Neural crest cell (in vitro differentiated cells): ENCODE results near the gene PGAM1. TPM values are rescaled to one million over a fixed set of nuclear protein-coding genes. Genes with fewer than 3 reads are reported as not detected.

ENCODE experiments used
- DNase-seq: peaks from one replicate; pipeline ENCODE4 v3.0.0; 2021; ENCODE audit warnings: low read depth, mixed read lengths, low spot score
- H3K27ac Mint-ChIP-seq: one replicate; pipeline ENCODE4 v1.8.0; 2021; ENCODE audit warnings: mild to moderate bottlenecking, mixed read lengths; ENCODE audit not compliant: unreplicated experiment
- H3K27me3 Mint-ChIP-seq: 2 replicates; pipeline ENCODE4 v1.8.0; 2021; ENCODE audit warnings: low read depth, mild to moderate bottlenecking, mixed read lengths
- H3K36me3 Mint-ChIP-seq: 2 replicates; pipeline ENCODE4 v1.8.0; 2021; ENCODE audit warnings: low read depth, mild to moderate bottlenecking, mixed read lengths
- H3K4me1 Mint-ChIP-seq: 2 replicates; pipeline ENCODE4 v1.8.0; 2021; ENCODE audit warnings: mixed read lengths
- H3K4me3 Mint-ChIP-seq: one replicate; pipeline ENCODE4 v1.8.0; 2021; ENCODE audit warnings: mild to moderate bottlenecking, mixed read lengths
- H3K9me3 Mint-ChIP-seq: 2 replicates; pipeline ENCODE4 v1.8.0; 2021; ENCODE audit warnings: mixed read lengths
- CTCF ChIP-seq: fragments of 200-600 bp; sonication (generic); conservative IDR thresholded peaks from 2 replicates; pipeline ENCODE4 v1.5.0; 2021; ENCODE audit warnings: antibody characterized with exemption, mild to moderate bottlenecking
- total RNA-seq: library from RNA; stranded (reverse); gene quantifications from 2 replicates; pipeline ENCODE4 v1.2.1, GENCODE V29; 2021

The PGAM1 gene
- total RNA-seq, 1 donor from 2014 or later = 313 TPM

GRCh38 chr10:97444212-97444611, 18.2 kb downstream of the PGAM1 start:
- Mint-ChIP-seq H3K36me3 (peaks cover 7% of the 10 kb centered on the region), H3K9me3 (no peaks in the 10 kb centered on the region), H3K27ac (no peak overlapping the region), H3K4me3 (peak overlapping the region; percentile 100), H3K4me1 (peaks cover 44% of the 10 kb centered on the region), H3K27me3 (no peaks in the 10 kb centered on the region)
- no peak for TF ChIP-seq CTCF
- DNase-seq = no peak

DNA sequence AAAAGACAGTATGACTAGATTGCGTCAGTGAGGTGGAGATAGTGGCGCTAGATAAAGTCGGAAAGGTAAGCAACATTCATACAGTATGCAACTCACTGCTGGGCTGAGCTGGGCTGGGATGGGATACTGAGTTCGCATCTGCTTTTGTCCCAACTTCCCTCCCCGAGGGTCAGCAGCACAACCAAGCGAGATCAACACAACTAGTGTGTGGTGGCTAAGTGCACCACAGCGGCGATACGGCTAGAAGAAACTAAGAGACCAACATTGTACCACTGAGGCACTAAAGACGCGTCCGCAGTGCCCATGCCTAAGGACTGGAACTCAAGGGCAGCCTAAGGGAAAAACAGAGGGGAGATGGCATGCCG, 19.3 kb downstream of the PGAM1 start:
- H3K36me3 Mint-ChIP-seq = peaks cover 5% of the 10 kb centered on the region
- H3K9me3 Mint-ChIP-seq = no peaks in the 10 kb centered on the region
- no peak for TF ChIP-seq CTCF
- H3K27me3 Mint-ChIP-seq = no peaks in the 10 kb centered on the region
- H3K27ac Mint-ChIP-seq = peak overlapping the region; percentile 88
- peak overlapping the region; percentile 100 for H3K4me3 Mint-ChIP-seq
- no peak for DNase-seq
- H3K4me1 Mint-ChIP-seq = peaks cover 48% of the 10 kb centered on the region

- peaks cover 11% of the 10 kb centered on the region for H3K36me3 Mint-ChIP-seq
- peak within 1 kb of the TSS; percentile 100 for H3K4me3 Mint-ChIP-seq
- H3K9me3 Mint-ChIP-seq = no peaks in the 10 kb centered on the region
- H3K4me1 Mint-ChIP-seq = peaks cover 54% of the 10 kb centered on the region
- DNase-seq = peak; percentile 85
- H3K27me3 Mint-ChIP-seq = no peaks in the 10 kb centered on the region
- TF ChIP-seq CTCF = no peak
- H3K27ac Mint-ChIP-seq = peak within 1 kb of the TSS; percentile 88
Observed at GRCh38 chr10:97445722-97446639, 20.0 kb downstream of the PGAM1 start, which contains the start of the genes EXOSC1 and ZDHHC16. TSS of gene EXOSC1 (minus strand) at chr10:97446006. CDS start at chr10:97445985, 21 bp downstream. TSS of gene ZDHHC16 (plus strand) at chr10:97446175. CDS start at chr10:97451676, 5,501 bp downstream.

- TF ChIP-seq CTCF = no peak
- H3K27me3 Mint-ChIP-seq = no peaks in the 10 kb centered on the region
- peaks cover 38% of the 10 kb centered on the region for H3K4me1 Mint-ChIP-seq
- peak overlapping the region; percentile 81 for H3K4me3 Mint-ChIP-seq
- DNase-seq = no peak
- H3K9me3 Mint-ChIP-seq = no peaks in the 10 kb centered on the region
- H3K36me3 Mint-ChIP-seq = peaks cover 22% of the 10 kb centered on the region
- no peak overlapping the region for H3K27ac Mint-ChIP-seq
Observed at GRCh38 chr10:97450828-97451227, 24.8 kb downstream of the PGAM1 start.

DNA sequence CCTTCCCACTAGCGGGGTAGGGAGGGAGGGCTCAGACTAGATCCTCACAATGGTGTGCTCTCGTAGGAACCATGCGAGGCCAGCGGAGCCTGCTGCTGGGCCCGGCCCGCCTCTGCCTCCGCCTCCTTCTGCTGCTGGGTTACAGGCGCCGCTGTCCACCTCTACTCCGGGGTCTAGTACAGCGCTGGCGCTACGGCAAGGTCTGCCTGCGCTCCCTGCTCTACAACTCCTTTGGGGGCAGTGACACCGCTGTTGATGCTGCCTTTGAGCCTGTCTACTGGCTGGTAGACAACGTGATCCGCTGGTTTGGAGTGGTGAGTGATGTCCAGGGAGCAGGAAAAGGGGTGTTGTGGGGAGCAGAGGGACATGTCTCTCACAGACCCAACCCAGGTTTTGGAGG, 25.6 kb downstream of the PGAM1 start:
- no peak for DNase-seq
- H3K36me3 Mint-ChIP-seq = peaks cover 22% of the 10 kb centered on the region
- H3K9me3 Mint-ChIP-seq = no peaks in the 10 kb centered on the region
- no peaks in the 10 kb centered on the region for H3K27me3 Mint-ChIP-seq
- peak overlapping the region; percentile 10 for H3K4me3 Mint-ChIP-seq
- no peak overlapping the region for H3K27ac Mint-ChIP-seq
- H3K4me1 Mint-ChIP-seq = peaks cover 31% of the 10 kb centered on the region
- TF ChIP-seq CTCF = no peak
